HG02642 (cell line): ENCODE measurements around the gene SYTL3.
"Not testable (repeated sequence)": the region's sequence is repeated elsewhere in the genome, so short reads cannot be mapped to it uniquely, and the experiment has no call there.

Source experiments
- ATAC-seq: cut with Tn5 transposase; IDR thresholded peaks from one replicate; pipeline ENCODE4 v1.9.1; 2021; ENCODE audit warnings: mild to moderate bottlenecking; ENCODE audit not compliant: unreplicated experiment, poor library complexity

SYTL3 gene

GRCh38 chr6:158684745-158685324, 35.0 kb downstream of the SYTL3 start:
- no peak for ATAC-seq

GRCh38 chr6:158686311-158686710, 36.5 kb downstream of the SYTL3 start:
- no peak for ATAC-seq

GRCh38 chr6:158686791-158687381, 37.0 kb downstream of the SYTL3 start:
- peak; percentile 73 for ATAC-seq

- ATAC-seq, result no peak
Measured at GRCh38 chr6:158687506-158687905, 37.7 kb downstream of the SYTL3 start.

- no peak for ATAC-seq
Measured at GRCh38 chr6:158688860-158689259, 39.0 kb downstream of the SYTL3 start.

- no peak for ATAC-seq
Measured at GRCh38 chr6:158694913-158695312, 45.1 kb downstream of the SYTL3 start.

GRCh38 chr6:158697811-158698210, 48.0 kb downstream of the SYTL3 start:
- no peak for ATAC-seq

- no peak for ATAC-seq
Measured at GRCh38 chr6:158698931-158699330, 49.1 kb downstream of the SYTL3 start.

GRCh38 chr6:158701268-158701667, 51.4 kb downstream of the SYTL3 start:
- not testable (repeated sequence) for ATAC-seq

GRCh38 chr6:158703111-158703836, 53.4 kb downstream of the SYTL3 start:
- ATAC-seq, result no peak

- peak; percentile 98 for ATAC-seq
Measured at GRCh38 chr6:158703837-158704822, 54.3 kb downstream of the SYTL3 start.

GRCh38 chr6:158705386-158706126, 55.7 kb downstream of the SYTL3 start:
- no peak for ATAC-seq

GRCh38 chr6:158706369-158706982, 56.6 kb downstream of the SYTL3 start:
- no peak for ATAC-seq

- ATAC-seq, result no peak
Measured at GRCh38 chr6:158707120-158707820, 57.4 kb downstream of the SYTL3 start.

GRCh38 chr6:158707821-158708195, 58.0 kb downstream of the SYTL3 start:
- no peak for ATAC-seq

- ATAC-seq, result no peak
Measured at GRCh38 chr6:158708239-158708638, 58.4 kb downstream of the SYTL3 start.

GRCh38 chr6:158709809-158710208, 60.0 kb downstream of the SYTL3 start:
- ATAC-seq, result no peak

GRCh38 chr6:158711264-158711663, 61.4 kb downstream of the SYTL3 start:
- no peak for ATAC-seq

GRCh38 chr6:158713469-158713868, 63.6 kb downstream of the SYTL3 start:
- no peak for ATAC-seq
